ENCODE results near the gene PNPLA6.
A peak's percentile ranks its signal among the peaks of the same experiment; 100 is the strongest.

The PNPLA6 gene

DNA sequence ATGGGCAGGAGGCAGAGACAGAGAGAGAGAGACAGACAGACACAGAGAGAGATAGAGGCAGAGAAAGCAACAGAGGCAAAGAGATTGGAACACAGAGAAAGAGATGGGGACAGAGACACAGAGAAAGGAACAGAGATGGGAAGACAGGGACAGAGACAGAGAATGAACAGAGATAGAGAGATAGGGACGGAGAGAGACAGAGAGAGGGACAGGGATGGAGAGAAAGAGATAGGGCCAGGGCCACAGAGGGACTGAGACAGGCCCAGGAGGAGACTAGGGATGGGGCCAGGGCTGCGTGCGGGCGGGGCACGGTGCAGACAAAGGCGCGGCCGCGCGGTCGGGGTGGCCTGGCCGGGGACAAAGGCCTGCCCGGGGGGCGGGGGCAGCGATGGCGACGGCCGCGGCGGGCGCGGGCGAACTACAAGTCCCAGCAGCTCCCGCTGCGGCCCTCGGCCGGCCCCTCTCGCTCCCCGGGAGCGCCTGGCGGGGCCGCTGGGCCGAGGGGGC is 19.8 kb upstream of the PNPLA6 start, which contains the start of gene ZNF358:
Gene ZNF358 (plus strand): TSS at position 459 of the 507 bp plus-strand sequence. CDS start 3,140 bp downstream, outside the sequence.
- peak; percentile 68 for DNase-seq

DNA sequence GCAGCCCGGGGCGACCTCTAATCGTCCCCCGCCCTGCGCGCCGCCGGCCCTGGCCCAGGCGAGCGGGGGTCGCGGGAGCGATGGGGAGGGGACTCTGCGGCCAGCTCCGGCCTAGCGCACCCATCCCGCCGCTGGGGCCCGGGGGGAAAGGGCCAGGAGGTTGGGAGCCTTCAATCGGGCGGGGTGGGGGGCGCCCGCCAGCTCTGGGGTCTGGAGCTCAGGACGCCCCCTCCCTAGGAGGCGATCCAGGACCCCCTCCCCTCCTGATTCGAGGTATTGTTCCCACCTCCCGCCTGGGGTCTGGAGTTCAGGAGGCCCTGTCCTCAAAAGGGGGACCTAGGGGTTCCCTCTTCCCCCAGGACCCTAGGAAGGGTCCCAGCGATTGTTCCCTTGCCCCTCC is 19.2 kb upstream of the PNPLA6 start:
- DNase-seq = no peak

DNA sequence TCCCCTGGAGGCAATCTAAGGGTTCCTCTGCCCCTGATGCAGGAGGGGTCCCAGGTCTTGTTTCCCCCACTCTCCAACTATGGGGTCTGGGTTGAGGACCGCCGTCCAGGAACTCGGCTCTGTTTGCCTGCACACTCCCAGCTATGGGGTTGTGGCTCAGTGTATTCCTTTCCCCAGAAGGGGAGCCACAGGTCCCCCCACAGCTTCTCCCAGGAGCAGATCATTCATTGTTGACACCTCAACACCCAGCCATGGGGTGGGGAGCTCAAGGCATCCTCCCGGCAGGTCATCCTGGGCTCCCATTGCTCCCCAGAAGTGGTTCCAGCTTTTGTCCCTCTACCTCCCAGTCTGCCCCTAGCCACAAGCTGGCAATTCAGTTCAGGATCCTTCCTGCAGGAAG is 18.6 kb upstream of the PNPLA6 start:
- DNase-seq = no peak

DNA sequence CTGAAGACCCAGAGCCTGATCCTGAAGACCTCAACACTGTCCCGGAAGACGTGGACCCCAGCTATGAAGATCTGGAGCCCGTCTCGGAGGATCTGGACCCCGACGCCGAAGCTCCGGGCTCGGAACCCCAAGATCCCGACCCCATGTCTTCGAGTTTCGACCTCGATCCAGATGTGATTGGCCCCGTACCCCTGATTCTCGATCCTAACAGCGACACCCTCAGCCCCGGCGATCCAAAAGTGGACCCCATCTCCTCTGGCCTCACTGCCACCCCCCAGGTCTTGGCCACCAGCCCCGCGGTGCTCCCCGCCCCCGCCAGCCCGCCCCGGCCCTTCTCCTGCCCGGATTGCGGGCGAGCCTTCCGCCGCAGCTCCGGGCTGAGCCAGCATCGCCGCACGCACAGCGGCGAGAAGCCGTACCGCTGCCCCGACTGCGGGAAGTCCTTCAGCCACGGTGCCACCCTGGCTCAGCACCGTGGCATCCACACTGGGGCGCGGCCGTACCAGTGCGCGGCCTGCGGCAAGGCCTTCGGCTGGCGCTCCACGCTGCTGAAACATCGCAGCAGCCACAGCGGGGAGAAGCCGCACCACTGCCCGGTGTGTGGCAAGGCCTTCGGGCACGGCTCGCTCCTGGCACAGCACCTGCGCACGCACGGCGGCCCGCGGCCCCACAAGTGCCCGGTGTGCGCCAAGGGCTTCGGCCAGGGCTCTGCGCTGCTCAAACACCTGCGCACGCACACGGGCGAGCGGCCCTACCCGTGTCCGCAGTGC is 16.0 kb upstream of the PNPLA6 start:
- no peak for DNase-seq

DNA sequence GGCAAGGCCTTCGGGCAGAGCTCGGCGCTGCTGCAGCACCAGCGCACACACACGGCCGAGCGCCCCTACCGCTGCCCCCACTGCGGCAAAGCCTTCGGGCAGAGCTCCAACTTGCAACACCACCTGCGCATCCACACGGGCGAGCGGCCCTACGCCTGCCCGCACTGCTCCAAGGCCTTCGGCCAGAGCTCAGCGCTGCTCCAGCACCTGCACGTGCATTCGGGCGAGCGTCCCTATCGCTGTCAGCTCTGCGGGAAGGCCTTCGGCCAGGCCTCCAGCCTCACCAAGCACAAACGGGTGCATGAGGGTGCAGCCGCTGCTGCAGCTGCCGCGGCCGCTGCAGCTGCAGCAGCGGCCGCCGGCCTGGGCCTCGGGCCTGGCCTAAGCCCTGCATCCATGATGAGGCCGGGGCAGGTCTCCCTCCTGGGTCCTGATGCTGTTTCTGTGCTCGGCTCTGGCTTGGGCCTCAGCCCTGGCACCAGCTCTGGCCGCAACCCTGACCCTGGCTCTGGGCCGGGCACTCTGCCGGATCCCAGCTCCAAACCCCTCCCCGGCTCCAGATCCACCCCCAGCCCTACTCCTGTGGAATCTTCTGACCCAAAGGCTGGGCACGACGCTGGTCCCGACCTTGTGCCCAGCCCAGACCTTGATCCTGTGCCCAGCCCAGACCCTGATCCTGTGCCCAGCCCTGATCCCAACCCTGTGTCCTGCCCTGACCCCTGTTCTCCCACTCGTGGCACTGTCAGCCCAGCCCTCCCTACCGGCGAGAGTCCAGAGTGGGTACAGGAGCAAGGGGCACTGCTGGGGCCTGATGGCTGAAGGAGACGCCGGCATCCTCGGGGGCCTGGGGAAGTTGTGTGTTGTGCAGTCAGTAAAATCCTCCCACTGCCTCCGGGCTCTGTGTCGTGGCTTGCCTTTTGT is 15.1 kb upstream of the PNPLA6 start:
- no peak for DNase-seq

DNA sequence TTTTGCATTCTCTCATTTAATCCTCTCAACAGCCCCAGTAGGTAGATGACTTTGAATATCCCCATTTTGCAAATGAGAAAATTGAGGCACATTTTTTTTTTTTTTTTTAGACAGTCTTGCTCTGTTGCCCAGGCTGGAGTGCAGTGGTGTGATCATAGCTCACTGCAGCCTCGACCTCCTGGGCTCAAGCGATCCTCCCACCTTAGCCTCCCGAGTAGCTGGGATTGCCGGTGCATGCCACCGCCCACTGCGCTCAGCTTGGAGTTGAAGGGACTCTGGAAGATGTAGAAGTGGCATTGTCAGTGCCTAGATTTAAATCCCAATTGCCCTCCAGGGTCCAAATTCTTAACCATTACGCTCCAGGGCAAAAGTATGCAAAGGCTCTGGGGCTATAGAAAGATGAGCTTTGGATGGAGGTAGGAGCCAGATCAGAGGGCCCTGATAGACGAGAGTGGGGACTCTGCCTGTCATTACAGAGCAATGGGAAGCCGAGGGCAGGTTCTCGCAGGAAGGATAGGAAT is 13.9 kb upstream of the PNPLA6 start:
- DNase-seq = no peak

DNA sequence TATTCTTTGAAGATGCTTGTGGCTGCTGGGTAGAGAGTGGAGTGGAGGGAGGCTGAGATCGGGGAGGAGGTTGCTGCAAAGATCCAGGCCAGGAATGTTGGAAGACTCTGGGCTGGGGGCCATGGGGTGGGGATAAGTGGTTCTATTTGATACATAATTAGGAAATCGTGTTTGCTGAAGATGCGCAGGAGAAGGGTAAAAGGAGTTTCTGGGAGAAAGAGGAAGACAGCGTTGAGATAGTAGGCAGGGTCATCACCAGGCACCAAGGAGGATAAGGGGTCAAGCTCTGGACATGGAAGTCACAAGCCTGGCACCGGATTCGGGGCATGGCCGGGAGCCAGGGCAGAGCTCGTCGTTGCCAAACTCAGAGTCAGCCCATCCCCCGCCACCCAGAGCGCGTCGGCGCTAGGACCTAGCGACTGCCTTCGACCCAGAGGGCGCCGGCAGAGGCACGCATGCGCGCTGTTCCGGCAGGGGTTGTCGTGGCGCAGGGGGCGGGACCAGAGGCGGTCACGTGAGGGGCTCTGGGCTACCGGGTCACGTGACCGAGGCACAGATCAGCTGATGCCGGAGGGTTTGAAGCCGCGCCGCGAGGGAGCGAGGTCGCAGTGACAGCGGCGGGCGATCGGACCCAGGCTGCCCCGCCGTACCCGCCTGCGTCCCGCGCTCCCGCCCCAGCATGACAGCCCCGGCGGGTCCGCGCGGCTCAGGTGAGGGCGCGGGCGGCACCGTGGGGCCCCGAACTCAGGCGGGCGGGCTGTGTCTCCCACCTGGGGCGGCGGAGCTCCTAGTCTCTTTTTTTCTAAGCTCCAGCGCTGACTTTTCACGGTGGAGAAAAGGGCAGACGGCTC is 13.2 kb upstream of the PNPLA6 start, which contains the start of gene MCOLN1:
Gene MCOLN1 (plus strand): TSS at position 553 of the 851 bp plus-strand sequence. CDS start 127 bp downstream, at position 680.
- DNase-seq = peak; percentile 95

DNA sequence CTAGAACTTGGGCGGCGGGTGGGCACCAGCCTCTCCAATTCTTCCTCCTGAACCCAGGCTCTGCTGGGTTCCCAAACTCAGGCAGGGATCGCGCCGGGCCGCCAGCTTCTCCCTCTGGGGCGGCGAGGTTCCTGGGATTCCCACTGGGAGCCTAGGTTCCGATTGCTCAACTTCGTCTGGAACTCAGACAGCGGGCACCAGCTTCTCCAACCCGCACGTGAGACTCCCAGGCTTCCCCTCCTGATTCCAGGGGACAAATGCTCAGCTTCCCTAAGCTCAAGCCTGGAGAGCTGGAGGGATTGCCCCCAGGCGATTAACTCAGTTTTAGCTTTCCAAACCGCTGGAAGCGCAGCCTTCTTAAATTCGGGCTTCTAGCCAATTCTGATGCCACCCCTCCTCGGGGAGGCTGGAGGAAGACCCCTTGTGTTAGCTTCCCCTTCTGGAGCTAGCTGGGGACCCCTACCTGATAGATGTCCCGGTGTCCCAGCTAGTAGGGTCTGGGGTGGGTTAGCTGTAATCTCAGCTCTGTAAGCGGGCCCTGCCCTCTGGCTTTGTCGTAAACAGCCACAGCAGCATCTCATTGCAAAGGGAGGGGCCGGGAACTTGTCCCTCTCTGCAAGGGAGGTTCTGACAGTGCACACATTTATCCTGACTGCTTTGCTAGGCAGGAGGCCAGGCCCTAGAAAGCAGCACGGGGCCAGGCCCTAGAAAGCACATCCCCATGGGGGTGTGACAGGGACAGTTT is 12.4 kb upstream of the PNPLA6 start:
- no peak for DNase-seq

DNA sequence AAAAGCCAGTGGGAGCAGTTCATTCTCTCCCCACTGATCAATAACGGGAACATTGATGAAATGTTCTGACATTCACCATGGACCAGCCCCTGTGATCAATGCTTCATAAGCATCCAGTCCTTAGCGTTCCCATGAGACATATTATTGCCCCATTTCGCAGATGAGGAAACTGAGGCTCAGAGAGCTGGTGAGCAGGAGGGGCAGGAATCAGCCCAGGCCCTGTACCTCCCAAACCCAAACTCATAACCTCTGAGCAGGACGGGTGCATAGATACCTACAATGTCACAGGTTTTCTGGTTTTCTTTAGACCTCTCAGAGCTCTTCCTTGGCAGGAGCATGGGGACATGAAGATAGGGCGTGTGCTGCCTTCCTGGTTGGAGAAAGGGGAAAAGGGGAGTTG is 11.0 kb upstream of the PNPLA6 start:
- no peak for DNase-seq

DNA sequence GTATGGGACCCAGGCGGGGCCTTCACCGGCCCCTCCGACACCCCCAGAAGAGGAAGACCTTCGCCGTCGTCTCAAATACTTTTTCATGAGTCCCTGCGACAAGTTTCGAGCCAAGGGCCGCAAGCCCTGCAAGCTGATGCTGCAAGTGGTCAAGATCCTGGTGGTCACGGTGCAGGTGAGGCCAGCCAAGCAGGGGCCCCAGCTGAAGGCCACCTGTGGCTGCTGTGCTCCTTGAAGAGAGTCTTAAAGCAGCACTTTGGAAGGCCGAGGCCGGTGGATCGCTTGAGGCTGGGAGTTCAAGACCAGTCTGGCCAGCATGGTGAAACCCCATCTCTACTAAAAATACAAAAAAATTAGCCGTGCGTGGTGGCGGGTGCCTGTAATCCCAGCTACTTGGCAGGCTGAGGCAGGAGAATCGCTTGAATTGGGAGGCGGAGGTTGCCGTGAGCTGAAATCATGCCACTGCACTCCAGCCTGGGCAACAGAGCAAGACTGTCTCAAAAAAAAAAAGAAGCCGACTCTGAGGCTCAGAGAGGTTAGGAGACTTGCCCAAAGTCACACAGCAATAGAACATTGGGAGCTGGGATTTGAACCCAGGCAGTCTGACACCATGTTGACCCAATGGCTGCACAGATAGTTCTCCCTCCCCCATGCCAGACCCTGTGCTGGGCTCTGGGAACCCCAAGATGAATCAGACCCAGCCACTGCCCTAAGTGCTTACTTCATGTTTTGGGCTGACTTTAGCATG is 10.4 kb upstream of the PNPLA6 start:
- DNase-seq = no peak

DNA sequence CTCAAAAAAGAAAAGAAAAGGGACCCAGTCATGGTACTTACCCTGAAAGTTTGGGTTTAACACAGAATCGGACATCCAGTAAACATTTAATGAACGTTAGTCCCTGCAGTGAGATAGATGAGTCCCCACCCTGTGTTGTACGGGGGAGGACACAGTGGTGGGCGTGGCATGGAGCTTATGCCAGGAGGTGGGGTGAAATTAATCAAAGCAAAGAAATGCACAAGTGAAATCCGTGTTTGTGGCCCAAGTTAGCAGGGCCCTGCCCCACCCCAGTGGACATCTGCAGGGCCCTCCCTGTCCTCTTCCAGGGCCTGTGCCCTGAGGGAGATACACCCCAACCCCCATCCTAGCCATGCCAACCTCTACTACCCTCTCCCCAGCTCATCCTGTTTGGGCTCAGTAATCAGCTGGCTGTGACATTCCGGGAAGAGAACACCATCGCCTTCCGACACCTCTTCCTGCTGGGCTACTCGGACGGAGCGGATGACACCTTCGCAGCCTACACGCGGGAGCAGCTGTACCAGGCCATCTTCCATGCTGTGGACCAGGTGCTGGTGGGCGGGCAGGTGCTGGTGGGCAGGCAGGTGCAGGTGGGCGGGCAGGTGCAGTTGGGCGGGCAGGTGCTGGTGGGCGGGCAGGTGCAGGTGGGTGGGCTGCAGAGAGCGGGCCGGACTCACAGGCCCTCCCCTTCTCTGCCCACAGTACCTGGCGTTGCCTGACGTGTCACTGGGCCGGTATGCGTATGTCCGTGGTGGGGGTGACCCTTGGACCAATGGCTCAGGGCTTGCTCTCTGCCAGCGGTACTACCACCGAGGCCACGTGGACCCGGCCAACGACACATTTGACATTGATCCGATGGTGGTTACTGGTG is 9.2 kb upstream of the PNPLA6 start:
- no peak for DNase-seq

DNA sequence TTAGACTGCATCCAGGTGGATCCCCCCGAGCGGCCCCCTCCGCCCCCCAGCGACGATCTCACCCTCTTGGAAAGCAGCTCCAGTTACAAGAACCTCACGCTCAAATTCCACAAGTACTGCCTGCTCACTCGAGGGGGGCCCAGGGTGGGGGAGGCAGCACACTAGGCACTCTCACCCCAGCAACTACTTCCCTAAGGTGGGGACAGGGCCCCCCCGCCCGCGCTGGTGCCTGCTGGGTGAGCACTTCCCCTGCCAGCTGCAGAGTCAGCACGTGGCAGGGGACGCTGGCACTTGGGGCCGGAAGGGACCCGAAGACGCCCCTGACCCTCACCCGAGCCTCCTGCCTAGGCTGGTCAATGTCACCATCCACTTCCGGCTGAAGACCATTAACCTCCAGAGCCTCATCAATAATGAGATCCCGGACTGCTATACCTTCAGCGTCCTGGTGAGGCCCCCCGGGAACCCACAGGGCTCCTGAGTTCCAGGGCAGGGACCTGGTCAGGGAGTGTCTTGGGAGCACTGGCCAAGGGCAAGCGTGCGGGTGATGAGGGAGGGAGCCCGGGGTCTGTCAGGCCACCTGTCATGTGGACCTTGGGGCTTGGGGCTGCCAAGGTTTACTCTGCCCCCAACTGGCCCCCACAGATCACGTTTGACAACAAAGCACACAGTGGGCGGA is 7.9 kb upstream of the PNPLA6 start:
- no peak for DNase-seq

DNA sequence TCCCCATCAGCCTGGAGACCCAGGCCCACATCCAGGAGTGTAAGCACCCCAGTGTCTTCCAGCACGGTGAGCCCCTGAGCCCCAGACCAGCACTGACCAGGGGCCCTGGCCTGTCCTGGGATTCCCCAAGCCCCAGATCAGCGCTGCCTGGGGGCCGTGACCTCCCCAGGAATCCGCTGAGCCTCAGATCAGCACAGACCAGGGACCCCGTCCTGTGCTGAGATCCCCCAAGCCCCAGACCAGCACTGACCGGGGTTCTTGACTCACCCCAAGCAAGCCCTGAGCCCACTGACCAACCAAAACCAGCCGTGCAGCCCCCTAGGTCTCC is 7.4 kb upstream of the PNPLA6 start:
- no peak for DNase-seq

DNA sequence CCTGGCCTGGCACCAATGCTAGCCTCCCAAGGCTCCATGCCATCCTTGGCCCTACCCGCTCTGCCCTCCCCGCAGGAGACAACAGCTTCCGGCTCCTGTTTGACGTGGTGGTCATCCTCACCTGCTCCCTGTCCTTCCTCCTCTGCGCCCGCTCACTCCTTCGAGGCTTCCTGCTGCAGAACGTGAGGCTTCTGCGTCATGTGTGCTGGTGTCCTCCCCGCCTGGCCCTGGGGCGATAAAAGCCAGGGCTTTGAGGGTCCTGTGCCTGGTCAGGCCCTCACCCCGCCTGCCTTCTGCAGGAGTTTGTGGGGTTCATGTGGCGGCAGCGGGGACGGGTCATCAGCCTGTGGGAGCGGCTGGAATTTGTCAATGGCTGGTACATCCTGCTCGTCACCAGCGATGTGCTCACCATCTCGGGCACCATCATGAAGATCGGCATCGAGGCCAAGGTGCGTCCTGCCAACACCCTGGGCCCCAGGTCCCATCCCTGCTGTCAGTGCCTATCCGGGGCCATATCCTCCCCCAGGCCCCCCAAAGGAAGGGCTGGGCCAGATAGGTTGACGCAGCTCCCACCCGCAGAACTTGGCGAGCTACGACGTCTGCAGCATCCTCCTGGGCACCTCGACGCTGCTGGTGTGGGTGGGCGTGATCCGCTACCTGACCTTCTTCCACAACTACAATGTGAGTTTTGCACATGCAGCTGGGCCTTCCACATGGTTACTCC is 6.8 kb upstream of the PNPLA6 start:
- no peak for DNase-seq

DNA sequence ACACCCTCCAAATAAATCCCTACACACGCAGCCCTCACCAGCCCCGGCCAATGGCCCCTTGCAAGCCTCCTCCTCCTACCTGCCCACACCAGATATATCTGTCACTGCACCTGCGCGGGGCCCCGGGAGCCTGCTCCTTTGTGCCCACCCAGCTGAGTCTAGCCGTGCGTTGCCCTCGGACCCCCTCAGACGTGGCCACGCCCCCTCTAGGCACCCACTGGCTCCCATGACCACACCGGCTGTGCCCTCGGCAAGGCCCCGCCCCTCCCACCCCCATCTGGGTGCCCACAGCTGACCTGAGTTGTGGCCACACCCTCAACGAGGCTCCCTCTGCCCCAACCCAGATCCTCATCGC is 6.3 kb upstream of the PNPLA6 start:
- DNase-seq = no peak

DNA sequence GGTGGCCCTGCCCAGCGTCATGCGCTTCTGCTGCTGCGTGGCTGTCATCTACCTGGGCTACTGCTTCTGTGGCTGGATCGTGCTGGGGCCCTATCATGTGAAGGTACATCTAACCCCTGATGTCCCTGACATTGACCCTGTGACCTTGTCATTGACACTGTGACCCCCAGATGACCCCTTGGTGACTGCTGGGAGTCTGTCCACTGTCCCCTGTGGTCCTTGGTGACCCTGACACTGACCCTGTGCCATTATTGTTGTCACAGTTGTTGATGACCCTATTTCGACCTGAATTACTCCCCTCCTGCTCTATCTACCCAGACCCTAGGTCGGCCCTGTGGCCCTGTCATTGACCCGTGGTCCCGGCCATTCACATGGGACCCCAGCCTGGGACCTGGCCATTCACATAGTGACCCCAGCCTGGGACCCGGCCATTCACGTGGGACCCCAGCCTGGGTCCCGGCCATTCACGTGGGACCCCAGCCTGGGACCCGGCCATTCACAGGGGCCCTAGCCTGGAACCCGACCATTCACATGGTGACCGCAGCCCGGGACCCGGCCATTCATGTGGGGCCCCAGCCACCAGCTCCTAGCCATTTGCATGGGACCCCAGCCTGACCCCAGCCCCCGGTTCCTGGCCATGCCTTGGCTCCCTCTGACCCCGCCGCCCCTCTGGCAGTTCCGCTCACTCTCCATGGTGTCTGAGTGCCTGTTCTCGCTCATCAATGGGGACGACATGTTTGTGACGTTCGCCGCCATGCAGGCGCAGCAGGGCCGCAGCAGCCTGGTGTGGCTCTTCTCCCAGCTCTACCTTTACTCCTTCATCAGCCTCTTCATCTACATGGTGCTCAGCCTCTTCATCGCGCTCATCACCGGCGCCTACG is 5.7 kb upstream of the PNPLA6 start:
- DNase-seq = no peak

DNA sequence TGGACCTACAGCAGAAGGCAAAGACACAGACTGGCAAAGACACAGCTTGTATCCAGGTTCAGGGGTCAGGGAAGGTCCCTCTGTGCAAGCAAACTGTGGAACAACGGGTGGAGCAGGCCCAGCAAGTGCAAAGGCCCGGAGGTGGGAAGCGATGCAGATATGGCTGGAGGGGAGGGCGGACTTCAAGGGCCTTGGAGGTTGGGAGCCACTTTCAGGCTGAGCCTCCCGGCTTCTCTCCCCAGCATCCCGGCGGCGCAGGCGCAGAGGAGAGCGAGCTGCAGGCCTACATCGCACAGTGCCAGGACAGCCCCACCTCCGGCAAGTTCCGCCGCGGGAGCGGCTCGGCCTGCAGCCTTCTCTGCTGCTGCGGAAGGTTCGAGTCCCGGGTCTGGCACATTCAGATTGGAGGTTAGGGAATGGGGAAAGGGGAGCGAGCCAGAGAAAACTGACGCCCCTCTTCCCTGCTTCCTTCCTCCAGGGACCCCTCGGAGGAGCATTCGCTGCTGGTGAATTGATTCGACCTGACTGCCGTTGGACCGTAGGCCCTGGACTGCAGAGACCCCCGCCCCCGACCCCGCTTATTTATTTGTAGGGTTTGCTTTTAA is 2.1 kb upstream of the PNPLA6 start:
- DNase-seq = peak; percentile 57

All from fibroblast of skin of right quadriceps (primary cell).